OCI-LY1 (cell line): ENCODE data around the gene CCNC.

Experiments
- CTCF ChIP-seq: fragments of 200-600 bp; sonication (generic), shearing (Covaris generic); IDR thresholded peaks from 2 replicates; pipeline ENCODE4 v1.5.1; 2017; ENCODE audit warnings: mild to moderate bottlenecking, antibody characterized with exemption, low read length, moderate library complexity, mixed read lengths
- EZH2 ChIP-seq: fragments of 200-600 bp; sonication (generic), shearing (Covaris generic); IDR thresholded peaks from 2 replicates; pipeline ENCODE4 v1.8.0; 2017; ENCODE audit warnings: borderline replicate concordance, mixed run types, mild to moderate bottlenecking, antibody characterized with exemption, low read length, moderate library complexity, mixed read lengths

DNA sequence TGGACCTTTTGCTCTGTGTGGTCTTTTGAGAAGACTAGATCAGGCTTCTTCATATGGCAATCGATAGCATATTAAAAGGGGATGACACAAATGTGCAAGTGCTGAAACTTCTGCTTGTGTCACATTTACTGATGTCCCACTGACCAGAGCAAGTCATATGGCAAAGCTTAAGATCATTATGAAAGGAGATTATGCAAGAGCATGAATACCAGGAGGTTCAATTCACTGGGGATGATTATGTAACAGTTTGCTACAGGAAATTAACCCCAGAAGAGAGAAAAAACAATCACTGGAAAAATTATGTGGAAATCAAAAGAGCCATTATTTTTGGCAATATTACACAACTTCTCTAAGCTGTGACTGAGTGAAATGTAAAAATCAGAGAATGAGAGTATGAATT, 24.4 kb upstream of the CCNC start:
- TF ChIP-seq EZH2, result no peak
- TF ChIP-seq CTCF, result no peak
